ENCODE data around the gene DPYSL3. TPM values are rescaled to one million over a fixed set of nuclear protein-coding genes. Genes with fewer than 3 reads are reported as not detected.

Gene DPYSL3
- total and polyA plus RNA-seq, 12 donors: 3.5 to 49.7 (median 13.1) TPM

DNA sequence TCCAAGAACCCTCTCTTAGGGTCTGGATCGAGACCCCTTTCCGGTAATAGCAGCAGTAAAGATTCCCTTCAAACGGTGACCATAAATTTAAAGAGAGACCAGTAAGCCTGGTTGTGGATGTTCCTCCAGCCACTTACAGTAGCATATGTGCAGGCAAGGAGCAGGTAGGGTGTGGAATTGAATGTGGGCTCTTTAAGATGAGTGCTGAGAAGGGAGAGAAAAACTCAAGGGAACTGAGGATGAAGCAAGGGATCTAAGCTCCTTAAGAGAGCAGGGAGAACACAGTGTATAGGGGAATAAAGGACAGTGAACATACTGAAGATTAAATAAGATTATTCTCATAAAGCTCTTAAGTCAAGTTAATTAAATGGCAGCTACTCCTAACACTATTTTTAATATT is 51.3 kb downstream of the DPYSL3 start:
- Histone ChIP-seq H3K9me3 (replicated peaks in 1 of 3) (no peaks in the 10 kb centered on the region), H3K27ac (no peak overlapping the region), H3K4me1 (replicated peaks in 1 of 2) (peaks cover 5 to 12% of the 10 kb centered on the region in 2 donors), H3K36me3 (replicated peaks in 1 of 2) (no peaks in the 10 kb centered on the region), H3K4me3 (no peak overlapping the region), H3K27me3 (no peaks in the 10 kb centered on the region)
- DNase-seq: no peak
- intact Hi-C loops (cut with DNase I): no loop called here
- TF ChIP-seq, protein P1, sequence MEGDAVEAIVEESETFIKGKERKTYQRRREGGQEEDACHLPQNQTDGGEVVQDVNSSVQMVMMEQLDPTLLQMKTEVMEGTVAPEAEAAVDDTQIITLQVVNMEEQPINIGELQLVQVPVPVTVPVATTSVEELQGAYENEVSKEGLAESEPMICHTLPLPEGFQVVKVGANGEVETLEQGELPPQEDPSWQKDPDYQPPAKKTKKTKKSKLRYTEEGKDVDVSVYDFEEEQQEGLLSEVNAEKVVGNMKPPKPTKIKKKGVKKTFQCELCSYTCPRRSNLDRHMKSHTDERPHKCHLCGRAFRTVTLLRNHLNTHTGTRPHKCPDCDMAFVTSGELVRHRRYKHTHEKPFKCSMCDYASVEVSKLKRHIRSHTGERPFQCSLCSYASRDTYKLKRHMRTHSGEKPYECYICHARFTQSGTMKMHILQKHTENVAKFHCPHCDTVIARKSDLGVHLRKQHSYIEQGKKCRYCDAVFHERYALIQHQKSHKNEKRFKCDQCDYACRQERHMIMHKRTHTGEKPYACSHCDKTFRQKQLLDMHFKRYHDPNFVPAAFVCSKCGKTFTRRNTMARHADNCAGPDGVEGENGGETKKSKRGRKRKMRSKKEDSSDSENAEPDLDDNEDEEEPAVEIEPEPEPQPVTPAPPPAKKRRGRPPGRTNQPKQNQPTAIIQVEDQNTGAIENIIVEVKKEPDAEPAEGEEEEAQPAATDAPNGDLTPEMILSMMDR (IDR thresholded peaks at IDR 0.05): no peak
- TF ChIP-seq POLR2A (IDR thresholded peaks at IDR 0.05): no peak
- WGBS, 4 donors: 87 to 93% (median 91%) methylated on average over 3 of the region's 3 CpGs

DNA sequence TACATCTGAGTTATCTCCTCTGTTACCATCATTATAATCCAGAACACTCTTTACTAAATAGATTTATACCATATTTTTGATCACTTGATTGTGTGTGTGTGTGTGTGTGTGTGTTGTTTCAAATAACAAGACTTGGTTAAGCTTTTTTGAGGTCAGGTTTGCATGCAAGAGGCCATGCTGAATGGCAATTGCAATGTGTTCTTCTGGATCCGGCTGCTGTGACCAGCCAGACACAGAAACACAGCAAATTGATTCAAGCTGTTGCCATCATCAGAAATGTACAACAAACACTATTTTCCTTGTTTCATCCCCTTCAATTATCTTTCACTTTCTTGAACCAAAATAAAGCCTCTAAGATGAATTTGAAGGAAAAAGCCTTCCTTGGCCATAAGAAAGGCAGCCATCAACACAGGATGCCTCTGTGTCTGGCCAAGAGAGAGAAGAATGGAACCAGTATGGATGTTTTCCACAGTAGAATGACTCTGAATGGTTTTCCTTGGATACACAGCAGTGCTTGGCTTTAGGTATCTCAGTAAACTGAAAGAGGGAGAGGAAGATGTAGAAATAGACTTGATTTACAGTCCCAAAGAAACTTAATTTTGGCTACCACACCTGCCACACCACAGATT is 53.9 kb downstream of the DPYSL3 start:
- Histone ChIP-seq H3K9me3 (replicated peaks in 1 of 3) (no peaks in the 10 kb centered on the region), H3K27me3 (no peaks in the 10 kb centered on the region), H3K27ac (no peak overlapping the region), H3K4me3 (no peak overlapping the region), H3K36me3 (replicated peaks in 1 of 2) (no peaks in the 10 kb centered on the region), H3K4me1 (replicated peaks in 1 of 2) (peaks cover 11 to 16% of the 10 kb centered on the region in 2 donors)
- no peak for DNase-seq
- 64 to 75% (median 69%) methylated on average over 1 of the region's 1 CpG for WGBS, 4 donors
- intact Hi-C loops (cut with DNase I): no loop called here
- no peak for TF ChIP-seq POLR2A (IDR thresholded peaks at IDR 0.05)
- TF ChIP-seq, protein P1 (IDR thresholded peaks at IDR 0.05): no peak

DNA sequence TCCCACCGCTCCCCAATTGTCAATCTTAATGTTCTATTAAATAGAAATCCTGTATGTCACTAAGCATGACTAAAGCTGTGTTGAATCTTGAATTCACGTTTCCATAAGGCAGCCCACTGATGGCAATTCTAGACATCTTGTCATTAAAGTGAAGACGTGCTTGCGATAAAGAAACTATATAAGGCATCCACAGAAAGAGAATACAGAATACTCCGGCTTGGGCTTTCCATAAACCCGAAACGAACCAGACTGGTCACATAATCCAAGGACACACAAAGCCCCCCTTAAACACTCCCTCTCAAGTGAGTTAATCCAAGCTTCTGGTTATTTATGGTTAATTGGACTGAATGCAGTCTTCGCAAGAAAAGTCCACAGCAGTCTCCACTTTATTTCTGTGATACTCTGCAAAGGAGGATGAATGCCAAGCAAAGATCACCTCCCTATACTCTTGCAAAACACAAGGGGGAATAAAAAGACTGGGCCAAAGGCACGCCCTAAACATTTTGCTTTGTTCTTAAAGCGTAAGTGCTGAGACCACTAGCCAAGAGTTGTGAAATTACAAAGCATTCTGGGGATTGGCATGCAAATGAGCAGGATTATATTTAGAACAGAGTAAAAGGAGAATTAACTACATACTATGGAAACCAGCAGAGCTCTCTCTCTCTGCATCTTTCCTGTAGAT is 54.7 kb downstream of the DPYSL3 start:
- Histone ChIP-seq H3K36me3 (replicated peaks in 1 of 2) (no peaks in the 10 kb centered on the region), H3K4me1 (replicated peaks in 1 of 2) (peaks cover 11 to 16% of the 10 kb centered on the region in 2 donors), H3K4me3 (no peak overlapping the region), H3K27me3 (no peaks in the 10 kb centered on the region), H3K27ac (no peak overlapping the region), H3K9me3 (replicated peaks in 1 of 3) (no peaks in the 10 kb centered on the region)
- DNase-seq: no peak
- 71 to 81% (median 75%) methylated on average over 10 of the region's 10 CpGs for WGBS, 4 donors
- intact Hi-C loops (cut with DNase I): loop anchor here in 1 of 2 donors (5.0 kb wide), 1 partner anchor 122 kb away; no protein-coding TSS in a partner anchor
- no peak for TF ChIP-seq POLR2A (IDR thresholded peaks at IDR 0.05)
- TF ChIP-seq, protein P1 (IDR thresholded peaks at IDR 0.05): no peak

DNA sequence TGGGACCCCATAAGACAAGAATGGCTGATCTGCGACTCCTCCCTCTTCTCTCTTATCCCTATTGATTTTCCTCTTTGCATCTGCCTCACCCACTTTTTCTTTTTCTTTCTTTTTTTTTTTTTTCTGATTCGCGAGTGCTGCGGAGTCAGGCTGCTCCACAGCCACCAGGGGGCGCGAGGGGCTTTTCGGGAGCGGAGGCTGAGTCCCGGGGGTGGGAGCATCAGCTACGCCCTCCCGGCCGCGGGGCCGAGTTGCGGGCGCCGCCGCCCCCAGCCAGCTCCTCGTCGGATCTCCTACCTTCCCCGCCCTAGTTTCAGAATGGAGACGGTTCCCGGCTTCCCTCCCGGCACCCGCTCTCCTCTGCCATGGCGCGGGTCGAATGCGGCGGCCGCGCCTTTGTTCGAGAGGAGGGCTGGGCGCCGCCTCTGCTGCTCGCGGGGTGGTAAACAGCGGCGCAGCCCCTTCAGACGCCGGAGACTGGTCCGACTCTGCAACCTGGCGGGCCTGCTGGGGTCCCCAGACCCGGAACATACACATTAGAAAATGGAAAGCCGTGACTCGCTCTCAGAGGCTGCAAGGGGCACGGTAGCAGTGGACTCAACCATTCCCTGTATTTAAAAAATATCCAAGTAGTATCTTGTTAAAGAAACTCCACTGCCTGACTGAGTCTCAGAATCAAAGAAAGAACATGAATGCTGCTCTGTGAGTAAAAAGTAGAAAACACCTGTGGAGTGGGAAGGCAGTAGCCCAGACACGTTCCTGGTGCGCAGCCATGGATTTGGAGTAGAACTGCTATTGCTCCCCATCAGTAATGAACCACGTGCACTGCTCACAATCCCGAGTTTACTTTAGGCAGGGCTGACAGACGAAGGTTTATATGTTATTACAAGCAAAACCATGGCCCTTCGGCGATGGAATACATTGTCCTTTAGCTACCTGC is 55.7 kb downstream of the DPYSL3 start:
- peak; percentile 78 to 90 (median 86) for DNase-seq
- Histone ChIP-seq H3K4me3 (peak overlapping the region in 3 of 4 donors; percentile 44 to 84 (median 56)), H3K27ac (peak overlapping the region in 2 of 5 donors; percentile 48 to 68), H3K27me3 (no peaks in the 10 kb centered on the region), H3K36me3 (replicated peaks in 1 of 2) (no peaks in the 10 kb centered on the region), H3K9me3 (replicated peaks in 1 of 3) (no peaks in the 10 kb centered on the region), H3K4me1 (replicated peaks in 1 of 2) (peaks cover 11 to 16% of the 10 kb centered on the region in 2 donors)
- intact Hi-C loops (cut with DNase I): loop anchor here in 1 of 2 donors (5.0 kb wide), 1 partner anchor 123 kb away; no protein-coding TSS in a partner anchor
- TF ChIP-seq POLR2A (IDR thresholded peaks at IDR 0.05): no peak
- TF ChIP-seq, protein P1 (IDR thresholded peaks at IDR 0.05): peak; percentile 80 to 97 (median 89)
- WGBS, 4 donors: 3 to 5% (median 4%) methylated on average over 29 to 54 of the region's 54 CpGs
